Stimulated activated naive CD4-positive, alpha-beta T cell treated with Interleukin-2 at 50 U/mL for 16 hours (primary cell): Measurements from ENCODE around the gene OPA3.

Experiments
- DNase-seq: peaks from one replicate; lab custom pipeline; 2025; lab: John Stamatoyannopoulos, UW

The OPA3 gene

GRCh38 chr19:45564131-45564780 is 20.3 kb downstream of the OPA3 start:
- no peak for DNase-seq

GRCh38 chr19:45560686-45561085 is 23.9 kb downstream of the OPA3 start:
- DNase-seq: no peak

GRCh38 chr19:45560038-45560437 is 24.6 kb downstream of the OPA3 start:
- DNase-seq: no peak

- DNase-seq: peak; percentile 45
Observed at GRCh38 chr19:45558399-45558878, 26.2 kb downstream of the OPA3 start.

GRCh38 chr19:45556835-45557234 is 27.8 kb downstream of the OPA3 start:
- no peak for DNase-seq

- DNase-seq: no peak
Observed at GRCh38 chr19:45554481-45554880, 30.1 kb downstream of the OPA3 start.

- no peak for DNase-seq
Observed at GRCh38 chr19:45553464-45553863, 31.1 kb downstream of the OPA3 start.

- DNase-seq: no peak
Observed at GRCh38 chr19:45547965-45548609, 36.5 kb downstream of the OPA3 start.

GRCh38 chr19:45547211-45547770 is 37.3 kb downstream of the OPA3 start:
- DNase-seq: no peak

GRCh38 chr19:45542234-45542668 is 42.4 kb downstream of the OPA3 start:
- no peak for DNase-seq

GRCh38 chr19:45539459-45539858 is 45.1 kb downstream of the OPA3 start:
- DNase-seq: no peak

- DNase-seq: no peak
Observed at GRCh38 chr19:45531349-45531748, 53.3 kb downstream of the OPA3 start.

GRCh38 chr19:45529420-45529785 is 55.2 kb downstream of the OPA3 start:
- no peak for DNase-seq

- DNase-seq: no peak
Observed at GRCh38 chr19:45528744-45529419, 55.7 kb downstream of the OPA3 start.

- no peak for DNase-seq
Observed at GRCh38 chr19:45528149-45528743, 56.4 kb downstream of the OPA3 start.

- no peak for DNase-seq
Observed at GRCh38 chr19:45527731-45528130, 56.9 kb downstream of the OPA3 start.

GRCh38 chr19:45526971-45527370 is 57.6 kb downstream of the OPA3 start:
- no peak for DNase-seq

GRCh38 chr19:45526143-45526542 is 58.5 kb downstream of the OPA3 start:
- no peak for DNase-seq

- DNase-seq: no peak
Observed at GRCh38 chr19:45524575-45525129, 60.0 kb downstream of the OPA3 start.

- peak; percentile 66 for DNase-seq
Observed at GRCh38 chr19:45523642-45524256, 60.9 kb downstream of the OPA3 start.
